Measurements from ENCODE around the gene CDON. TPM values are rescaled to one million over a fixed set of nuclear protein-coding genes. Genes with fewer than 3 reads are reported as not detected.

Gene CDON
- total and polyA plus RNA-seq, 2 donors (not counting 3 experiments of a cell fraction or from before 2014, with no cell fraction given): 1.6 to 3.8 TPM

DNA sequence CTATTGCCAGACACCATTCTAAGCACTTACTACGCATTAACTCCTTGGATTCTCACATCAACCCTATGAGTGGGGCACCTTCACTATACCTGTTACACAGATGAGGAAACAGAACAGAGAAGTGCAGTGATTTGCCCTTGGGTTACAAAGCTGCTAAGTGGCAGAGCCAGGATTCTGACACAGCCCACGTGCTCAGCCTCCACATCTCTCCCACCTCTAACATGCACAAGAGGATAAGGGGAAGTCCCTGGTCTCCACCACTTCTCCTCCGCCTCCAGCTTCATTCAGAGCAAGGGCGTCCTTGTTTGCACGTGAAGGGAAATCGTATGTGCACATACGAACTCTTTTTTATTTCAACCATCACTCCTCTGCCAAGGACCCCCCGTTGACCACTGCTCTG lies 53.7 kb downstream of the CDON start:
- CTCF ChIA-PET: no interaction called here
- no peak overlapping the region for H3K4me3 ChIP-seq (replicated peaks in 1 of 3; ENCODE audit: insufficient read depth in 1 of 3, low read depth in 1 of 3, low read length in 3 of 3)
- H3K4me1 ChIP-seq (ENCODE audit: control insufficient read depth, extremely low read depth, insufficient read depth, low read length): no peaks in the 10 kb centered on the region
- BruUV-seq (replicated peaks): no TSS peak
- H3K27ac ChIP-seq (ENCODE audit: insufficient read depth, low read depth, low read length): no peak overlapping the region
- H3K27me3 ChIP-seq (ENCODE audit: control insufficient read depth in 2 of 2, insufficient read depth in 2 of 2, low read length in 2 of 2): no peaks in the 10 kb centered on the region
- no peaks in the 10 kb centered on the region for H3K79me2 ChIP-seq (ENCODE audit: control insufficient read depth, insufficient read depth, low read length)
- intact Hi-C loops (cut with micrococcal nuclease): no loop called here
- POLR2A ChIA-PET: no interaction called here
- dilution Hi-C loops (cut with MboI; ENCODE audit: extremely low pct_ligation_motif_present, low sequenced_read_pairs): no loop called here
- H3K36me3 ChIP-seq (ENCODE audit: control insufficient read depth in 2 of 2, extremely low read depth in 1 of 2, insufficient read depth in 2 of 2, low read length in 2 of 2): no peaks in the 10 kb centered on the region
- no peaks in the 10 kb centered on the region for H3K9me3 ChIP-seq (replicated peaks; ENCODE audit: control insufficient read depth, insufficient read depth, low read length)
- DNase-seq (ENCODE audit: low read depth, low spot score) (no peak), FAIRE-seq (no peak)
- no peaks in the 10 kb centered on the region for H4K20me1 ChIP-seq (replicated peaks; ENCODE audit: control insufficient read depth, extremely low read depth, insufficient read depth, low read length)
- H2AFZ ChIP-seq (ENCODE audit: low read depth, low read length): no peak overlapping the region
- TF ChIP-seq, protein P1, sequence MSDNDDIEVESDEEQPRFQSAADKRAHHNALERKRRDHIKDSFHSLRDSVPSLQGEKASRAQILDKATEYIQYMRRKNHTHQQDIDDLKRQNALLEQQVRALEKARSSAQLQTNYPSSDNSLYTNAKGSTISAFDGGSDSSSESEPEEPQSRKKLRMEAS (IDR thresholded peaks at IDR 0.05; ENCODE audit: insufficient read depth, insufficient read length): no peak
- no peak for TF ChIP-seq GATA2 (IDR thresholded peaks at IDR 0.05; ENCODE audit: insufficient read depth, insufficient read length, low read depth, low read length)
- TF ChIP-seq, protein P2, sequence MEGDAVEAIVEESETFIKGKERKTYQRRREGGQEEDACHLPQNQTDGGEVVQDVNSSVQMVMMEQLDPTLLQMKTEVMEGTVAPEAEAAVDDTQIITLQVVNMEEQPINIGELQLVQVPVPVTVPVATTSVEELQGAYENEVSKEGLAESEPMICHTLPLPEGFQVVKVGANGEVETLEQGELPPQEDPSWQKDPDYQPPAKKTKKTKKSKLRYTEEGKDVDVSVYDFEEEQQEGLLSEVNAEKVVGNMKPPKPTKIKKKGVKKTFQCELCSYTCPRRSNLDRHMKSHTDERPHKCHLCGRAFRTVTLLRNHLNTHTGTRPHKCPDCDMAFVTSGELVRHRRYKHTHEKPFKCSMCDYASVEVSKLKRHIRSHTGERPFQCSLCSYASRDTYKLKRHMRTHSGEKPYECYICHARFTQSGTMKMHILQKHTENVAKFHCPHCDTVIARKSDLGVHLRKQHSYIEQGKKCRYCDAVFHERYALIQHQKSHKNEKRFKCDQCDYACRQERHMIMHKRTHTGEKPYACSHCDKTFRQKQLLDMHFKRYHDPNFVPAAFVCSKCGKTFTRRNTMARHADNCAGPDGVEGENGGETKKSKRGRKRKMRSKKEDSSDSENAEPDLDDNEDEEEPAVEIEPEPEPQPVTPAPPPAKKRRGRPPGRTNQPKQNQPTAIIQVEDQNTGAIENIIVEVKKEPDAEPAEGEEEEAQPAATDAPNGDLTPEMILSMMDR (IDR thresholded peaks at IDR 0.05; ENCODE audit: extremely low read depth in 1 of 2, insufficient read depth in 1 of 2, low read depth in 1 of 2, low read length in 2 of 2): no peak
- TF ChIP-seq FOS (IDR thresholded peaks at IDR 0.05; ENCODE audit: borderline replicate concordance, insufficient read depth, low read length): no peak
- no peak for TF ChIP-seq POLR2AphosphoS5 (IDR thresholded peaks at IDR 0.05; ENCODE audit: insufficient read depth, low read depth, low read length)
- H3K9ac ChIP-seq (replicated peaks; ENCODE audit: extremely low read depth, insufficient read depth, low read length): no peak overlapping the region
- H3K4me2 ChIP-seq (ENCODE audit: insufficient read depth, low read length): no peak overlapping the region
- H3K9me1 ChIP-seq (replicated peaks; ENCODE audit: control insufficient read depth, extremely low read depth, insufficient read depth, low read length): no peaks in the 10 kb centered on the region

DNA sequence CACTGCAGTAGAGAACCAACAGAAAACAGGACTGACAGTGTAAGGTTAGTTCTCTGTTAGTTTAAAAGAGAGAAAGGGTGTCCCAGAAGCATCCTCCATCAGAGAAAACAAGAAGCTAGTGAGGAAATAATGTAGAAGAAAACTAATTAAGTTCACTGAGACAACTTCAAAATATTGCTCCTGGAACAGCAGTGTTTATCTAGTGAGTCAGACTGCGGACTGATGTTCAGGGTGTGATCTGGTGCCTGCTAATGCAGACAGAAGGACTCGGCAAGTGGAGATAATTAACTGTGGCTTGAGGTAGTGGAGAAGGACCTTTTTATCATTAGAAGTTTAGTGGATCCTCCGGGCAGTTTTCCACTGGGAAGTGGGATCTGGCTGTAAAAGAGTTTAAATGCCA lies 55.4 kb downstream of the CDON start:
- dilution Hi-C loops (cut with MboI; ENCODE audit: extremely low pct_ligation_motif_present, low sequenced_read_pairs): no loop called here
- H3K27me3 ChIP-seq (ENCODE audit: control insufficient read depth in 2 of 2, insufficient read depth in 2 of 2, low read length in 2 of 2): no peaks in the 10 kb centered on the region
- intact Hi-C loops (cut with micrococcal nuclease): no loop called here

More for the DNA sequence above, 55.4 kb downstream of the CDON start:
- no peak overlapping the region for H3K4me2 ChIP-seq (ENCODE audit: insufficient read depth, low read length)
- TF ChIP-seq JUN (IDR thresholded peaks at IDR 0.05; ENCODE audit: borderline replicate concordance, insufficient read depth, insufficient read length, low read depth) (peak; percentile 22), FOS (IDR thresholded peaks at IDR 0.05; ENCODE audit: borderline replicate concordance, insufficient read depth, low read length) (peak; percentile 47), POLR2A (IDR thresholded peaks at IDR 0.05; ENCODE audit: low read depth, low read length) (no peak)
- no peak overlapping the region for H3K27ac ChIP-seq (ENCODE audit: insufficient read depth, low read depth, low read length)
- no peaks in the 10 kb centered on the region for H4K20me1 ChIP-seq (replicated peaks; ENCODE audit: control insufficient read depth, extremely low read depth, insufficient read depth, low read length)
- H3K36me3 ChIP-seq (ENCODE audit: control insufficient read depth in 2 of 2, extremely low read depth in 1 of 2, insufficient read depth in 2 of 2, low read length in 2 of 2): no peaks in the 10 kb centered on the region
- no peaks in the 10 kb centered on the region for H3K9me1 ChIP-seq (replicated peaks; ENCODE audit: control insufficient read depth, extremely low read depth, insufficient read depth, low read length)
- H3K4me1 ChIP-seq (ENCODE audit: control insufficient read depth, extremely low read depth, insufficient read depth, low read length): no peaks in the 10 kb centered on the region
- no TSS peak for BruUV-seq (replicated peaks)
- no peak overlapping the region for H3K9ac ChIP-seq (replicated peaks; ENCODE audit: extremely low read depth, insufficient read depth, low read length)
- POLR2A ChIA-PET: no interaction called here
- FAIRE-seq (peak; percentile 88), DNase-seq (ENCODE audit: low read depth, low spot score) (peak; percentile 48)
- no peaks in the 10 kb centered on the region for H3K9me3 ChIP-seq (replicated peaks; ENCODE audit: control insufficient read depth, insufficient read depth, low read length)
- CTCF ChIA-PET: no interaction called here
- no peak overlapping the region for H2AFZ ChIP-seq (ENCODE audit: low read depth, low read length)
- no peak overlapping the region for H3K4me3 ChIP-seq (replicated peaks in 1 of 3; ENCODE audit: insufficient read depth in 1 of 3, low read depth in 1 of 3, low read length in 3 of 3)
- no peaks in the 10 kb centered on the region for H3K79me2 ChIP-seq (ENCODE audit: control insufficient read depth, insufficient read depth, low read length)
